HG03025 (cell line): ENCODE measurements around the gene A4GNT.
"Not testable (repeated sequence)": the region's sequence is repeated elsewhere in the genome, so short reads cannot be mapped to it uniquely, and the experiment has no call there.

Experiments
- ATAC-seq: cut with Tn5 transposase; IDR thresholded peaks from one replicate; pipeline ENCODE4 v1.9.1; 2021; ENCODE audit warnings: mild to moderate bottlenecking, moderate library complexity; ENCODE audit not compliant: unreplicated experiment, low FRiP score

A4GNT gene

DNA sequence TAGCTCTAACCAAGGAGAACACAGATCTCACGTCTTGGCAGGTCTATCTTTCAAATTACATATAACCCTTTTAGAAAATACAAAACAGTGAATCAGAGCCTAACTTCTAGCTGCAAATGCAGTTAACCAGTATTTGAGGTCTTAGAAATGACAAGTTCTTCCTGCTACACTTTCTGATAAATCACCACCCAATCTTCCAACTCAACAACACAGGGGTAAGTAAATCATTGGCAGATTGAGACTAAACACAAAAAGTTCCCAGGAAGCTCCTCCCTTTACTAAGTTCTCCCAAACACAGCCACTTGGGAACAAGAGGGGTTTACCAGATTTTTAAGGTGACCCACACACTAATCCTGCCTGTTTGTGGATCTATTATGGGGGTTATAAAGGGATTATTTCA lies at the start of gene A4GNT:
TSS of gene A4GNT (minus strand) at position 152 of the 400 bp plus-strand sequence. CDS start 1,134 bp downstream, outside the sequence.
- ATAC-seq: no peak

DNA sequence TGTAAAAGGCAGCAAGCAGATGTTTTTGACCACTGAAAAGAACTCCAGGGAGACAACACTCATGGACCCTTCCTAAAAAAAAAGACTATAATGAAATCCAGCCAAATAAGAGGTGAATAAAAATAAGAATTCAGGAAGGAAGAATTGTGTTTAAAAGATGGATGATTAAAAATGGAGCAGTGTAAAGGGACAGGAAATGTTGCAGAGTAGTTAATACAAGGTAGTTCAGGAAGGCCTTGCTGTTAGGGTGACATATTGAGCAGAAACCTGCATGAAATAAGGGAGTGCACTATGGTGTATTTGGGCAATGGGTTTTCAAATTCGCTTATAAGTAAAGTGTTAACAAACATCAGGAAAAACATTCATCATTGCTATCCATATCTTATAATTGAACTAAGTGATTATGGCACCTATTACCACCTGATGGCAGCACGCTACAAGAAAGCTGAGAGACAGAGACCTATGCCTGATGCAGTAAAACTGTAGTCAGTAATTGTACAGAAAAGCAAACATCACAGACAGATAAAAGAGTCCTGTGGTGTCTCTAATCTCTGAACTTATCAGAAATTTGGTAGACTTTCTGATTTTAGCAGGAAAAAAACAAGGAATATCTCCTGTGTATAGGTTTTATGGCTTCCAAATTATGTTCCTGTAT lies 48.3 kb upstream of the A4GNT start:
- ATAC-seq: no peak

DNA sequence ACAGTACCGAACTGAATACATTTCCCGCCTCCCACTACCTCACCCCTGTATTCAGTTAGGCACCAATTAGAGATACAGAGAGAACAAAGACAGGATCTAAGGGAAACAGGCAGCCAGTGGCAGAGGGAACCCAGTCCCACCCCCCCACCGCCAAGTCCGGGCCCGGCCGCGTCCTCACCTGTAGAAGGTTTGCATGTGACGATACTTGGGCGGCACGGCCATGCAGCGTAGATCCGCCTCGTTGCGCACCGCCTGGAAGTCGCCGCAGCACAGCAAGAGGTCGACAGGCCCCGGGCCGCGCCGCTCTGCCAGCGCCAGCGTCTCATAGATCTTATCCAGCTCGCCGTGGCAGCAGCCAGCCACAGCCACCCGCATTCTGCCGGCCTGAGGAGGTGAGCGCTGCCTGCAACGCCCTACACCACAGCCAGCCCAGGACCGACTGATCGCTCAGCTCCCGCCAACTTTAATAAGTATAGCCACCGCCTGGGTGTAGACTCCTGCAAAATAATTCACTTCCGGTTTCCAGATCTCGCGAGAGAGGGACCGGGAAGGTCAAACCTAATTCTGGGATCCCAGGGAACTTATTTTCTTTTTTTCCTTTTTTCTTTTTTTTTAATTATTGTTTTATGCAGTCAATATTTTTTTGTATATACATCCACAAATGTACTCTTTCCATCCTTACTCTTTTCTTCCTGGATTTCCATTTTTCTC lies 42.4 kb upstream of the A4GNT start, which contains the start of gene DBR1:
TSS of gene DBR1 (minus strand) at position 501 of the 711 bp plus-strand sequence. CDS start at position 375, 126 bp downstream.
- peak; percentile 91 for ATAC-seq

DNA sequence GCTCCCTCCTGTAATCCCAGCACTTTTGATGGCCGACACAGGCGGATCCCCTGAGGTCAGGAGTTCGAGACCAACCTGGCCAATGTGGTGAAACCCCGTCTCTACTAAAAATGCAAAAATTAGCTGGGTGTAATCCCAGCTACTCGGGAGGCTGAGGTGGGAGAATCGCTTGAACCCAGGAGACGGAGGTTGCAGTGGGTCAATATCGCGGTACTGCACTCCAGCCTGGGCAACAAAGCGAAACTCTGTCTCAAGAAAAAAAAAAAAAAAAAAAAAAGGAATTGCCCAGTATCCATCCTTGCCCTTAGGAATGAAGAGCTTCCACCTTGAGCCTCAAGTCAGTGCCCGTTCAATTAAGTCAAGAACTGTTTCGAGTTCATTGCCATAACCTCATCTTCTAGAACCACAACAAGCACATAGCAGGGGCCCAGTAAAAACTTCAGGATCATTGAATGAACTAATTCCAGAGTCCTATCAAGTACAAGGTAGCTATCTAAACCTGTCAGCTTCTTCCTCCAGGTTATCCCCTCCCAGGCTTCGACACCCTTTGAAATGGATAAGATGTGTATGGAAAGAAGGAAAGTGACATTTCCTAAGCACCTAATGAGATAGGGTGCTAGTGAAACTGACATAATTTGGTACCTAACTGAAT lies 41.7 kb upstream of the A4GNT start:
- no peak for ATAC-seq

DNA sequence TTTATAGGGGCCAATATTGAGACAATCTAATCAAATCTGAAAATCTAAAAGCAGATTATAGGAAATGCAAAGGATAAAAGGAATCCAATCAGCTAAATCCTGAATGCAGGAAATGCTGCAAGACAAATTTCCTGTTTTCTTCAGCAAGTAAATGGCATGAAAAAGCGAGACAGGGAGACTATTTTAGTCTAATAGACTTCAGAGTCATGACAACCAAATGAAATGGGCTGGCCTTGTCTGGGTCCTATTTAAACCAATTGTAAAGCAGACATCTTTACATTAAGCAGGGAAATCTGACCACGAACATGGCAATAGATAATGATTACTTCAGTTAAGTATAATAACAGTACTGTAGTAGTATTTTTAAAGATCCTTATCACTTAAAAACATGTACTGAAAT lies 40.4 kb upstream of the A4GNT start:
- ATAC-seq: no peak

DNA sequence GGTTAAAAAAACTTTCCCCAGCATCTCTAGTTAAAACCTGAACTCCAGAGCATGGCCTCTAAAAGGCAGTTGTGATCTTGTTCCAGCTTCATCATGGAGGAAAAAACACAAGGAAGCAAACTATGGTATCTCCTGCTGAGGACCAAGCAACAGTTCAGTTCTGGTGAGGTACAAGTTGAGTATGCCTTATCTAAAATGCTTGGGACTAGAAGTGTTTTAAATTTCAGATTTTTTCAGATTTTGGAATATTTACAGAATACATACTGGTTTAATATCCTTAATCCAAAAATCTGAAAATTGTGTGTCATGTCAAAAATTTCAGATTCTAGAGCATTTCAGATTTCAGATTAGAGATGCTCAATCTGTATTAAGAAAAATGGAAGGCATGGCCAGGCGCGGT lies 32.9 kb upstream of the A4GNT start:
- no peak for ATAC-seq

DNA sequence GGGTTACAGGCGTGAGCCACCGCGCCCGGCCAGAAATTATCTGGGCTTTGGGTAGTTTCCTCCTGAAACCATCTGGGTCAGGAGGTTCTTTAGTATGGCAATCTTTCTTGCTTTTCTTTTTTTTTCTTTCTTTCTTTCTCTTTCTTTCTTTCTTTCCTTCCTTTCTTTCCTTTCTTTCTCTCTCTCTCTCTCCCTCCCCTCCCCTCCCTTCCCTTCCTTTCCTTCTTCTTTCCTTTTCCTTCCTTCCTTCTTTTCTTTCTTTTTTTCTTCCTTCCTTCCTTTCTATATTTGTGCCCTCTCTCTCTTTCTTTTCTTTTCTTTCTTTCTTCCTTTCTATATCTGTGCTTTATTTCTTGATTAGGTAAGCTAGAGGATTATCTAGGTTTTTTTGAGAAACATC lies 25.6 kb upstream of the A4GNT start:
- no peak for ATAC-seq

DNA sequence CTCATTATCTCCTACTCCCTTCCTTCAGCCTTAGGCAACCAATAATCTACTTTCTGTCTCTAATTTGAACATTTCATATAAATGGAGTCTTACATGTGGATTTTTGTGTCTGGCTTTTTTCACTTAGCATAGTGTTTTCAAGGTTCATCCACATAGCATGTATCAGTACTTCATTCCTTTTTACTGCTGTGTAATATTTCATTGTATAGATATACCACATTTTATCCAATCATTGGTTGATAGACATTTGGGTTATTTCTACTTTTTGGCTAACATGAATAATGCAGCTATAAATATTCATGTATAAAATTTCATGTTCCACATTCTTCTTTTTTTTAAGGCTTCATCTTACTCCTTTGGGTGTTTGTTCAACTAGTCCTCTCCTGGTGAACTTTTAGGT lies 22.3 kb upstream of the A4GNT start:
- no peak for ATAC-seq

DNA sequence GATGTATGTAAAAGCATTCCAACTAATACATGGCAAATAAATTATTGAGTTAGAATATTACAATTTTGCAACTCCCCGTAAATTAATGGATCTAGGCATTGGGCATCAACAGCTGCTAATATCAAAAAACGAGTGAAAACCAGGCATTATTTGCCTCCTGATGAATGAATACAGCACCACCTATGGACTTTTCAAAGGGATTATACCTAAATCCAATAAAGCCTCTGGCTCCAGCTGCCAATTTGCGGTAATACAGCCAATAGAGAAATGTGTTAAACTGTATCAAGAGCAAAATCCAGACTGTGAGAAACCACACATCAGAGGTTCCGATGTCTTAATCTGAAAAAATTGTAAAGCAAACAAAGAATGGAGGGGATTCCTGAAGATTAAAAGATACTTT lies 16.3 kb upstream of the A4GNT start:
- no peak for ATAC-seq

DNA sequence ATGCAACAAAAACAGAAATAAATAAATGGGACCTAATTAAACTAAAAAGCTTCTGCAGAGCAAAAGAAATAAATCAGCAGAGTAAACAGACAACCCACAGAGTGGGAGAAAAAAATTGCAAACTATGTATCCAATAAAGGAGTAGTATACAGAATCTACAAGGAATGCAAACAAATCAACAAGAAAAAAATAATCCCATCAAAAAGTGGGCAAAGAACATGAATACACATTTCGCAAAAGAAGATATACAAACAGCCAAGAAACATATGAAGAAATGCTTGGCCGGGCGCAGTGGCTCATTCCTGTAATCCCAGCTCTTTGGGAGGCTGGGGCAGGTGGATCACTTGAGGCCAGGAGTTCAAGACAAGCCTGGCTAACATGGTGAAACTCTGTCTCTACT lies 10.0 kb upstream of the A4GNT start:
- ATAC-seq: not testable (repeated sequence)

DNA sequence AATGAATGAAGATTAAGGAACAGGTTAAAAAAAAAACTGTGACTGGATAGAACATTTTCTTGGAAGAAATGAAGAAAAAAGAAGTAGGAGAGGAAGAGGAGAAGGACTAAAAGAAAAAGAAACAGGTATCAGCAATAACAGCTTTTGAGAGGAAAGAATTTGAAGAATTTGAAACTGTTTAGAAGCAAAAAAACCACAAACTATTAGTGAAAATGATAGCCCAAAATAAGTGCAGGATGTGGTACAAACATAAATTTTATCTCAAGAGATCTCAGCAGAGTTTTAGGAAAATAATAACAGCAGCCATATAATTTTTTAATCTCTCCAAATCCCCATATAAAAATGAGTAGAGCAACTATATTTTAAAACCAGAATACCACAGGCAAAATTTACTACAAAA lies 8.8 kb upstream of the A4GNT start:
- ATAC-seq: no peak

DNA sequence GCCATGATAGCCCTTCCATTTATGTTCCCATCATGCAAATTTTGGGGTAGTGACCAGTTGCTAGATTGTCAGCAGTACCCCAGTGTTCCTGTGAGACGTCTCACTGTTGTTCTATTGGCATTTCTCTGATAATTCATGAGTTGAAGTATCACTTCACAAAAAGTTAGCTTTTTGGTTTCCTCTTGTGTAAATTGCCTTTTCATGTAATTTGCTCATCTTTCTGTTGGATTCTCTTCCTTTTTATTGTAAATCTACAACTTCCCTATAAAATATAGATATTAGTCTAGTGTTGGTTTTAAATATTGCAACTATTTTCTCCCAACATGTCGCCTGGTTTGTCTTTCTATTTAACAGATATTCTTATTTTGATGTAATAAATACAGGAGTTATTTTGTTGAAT lies 7.5 kb upstream of the A4GNT start:
- ATAC-seq: no peak

DNA sequence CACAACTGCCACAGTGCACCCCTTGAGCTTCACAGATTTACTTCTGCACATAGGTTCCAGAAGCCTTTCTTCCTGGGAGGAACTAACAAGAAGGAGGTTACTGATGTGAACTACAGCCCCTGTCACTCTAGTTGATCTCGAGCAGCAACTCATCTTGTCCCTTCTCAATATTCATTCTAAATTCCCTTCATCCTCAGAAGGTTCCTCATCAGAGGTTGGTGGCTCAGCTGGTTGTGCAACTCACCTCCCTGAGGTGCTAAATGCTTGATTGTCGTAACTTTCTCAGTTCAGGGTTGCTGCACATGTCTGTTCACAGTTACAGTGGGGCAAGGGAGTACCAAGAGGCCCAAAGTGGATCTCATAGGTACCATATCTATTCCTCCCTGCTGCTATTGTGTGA lies 5.7 kb upstream of the A4GNT start:
- no peak for ATAC-seq

DNA sequence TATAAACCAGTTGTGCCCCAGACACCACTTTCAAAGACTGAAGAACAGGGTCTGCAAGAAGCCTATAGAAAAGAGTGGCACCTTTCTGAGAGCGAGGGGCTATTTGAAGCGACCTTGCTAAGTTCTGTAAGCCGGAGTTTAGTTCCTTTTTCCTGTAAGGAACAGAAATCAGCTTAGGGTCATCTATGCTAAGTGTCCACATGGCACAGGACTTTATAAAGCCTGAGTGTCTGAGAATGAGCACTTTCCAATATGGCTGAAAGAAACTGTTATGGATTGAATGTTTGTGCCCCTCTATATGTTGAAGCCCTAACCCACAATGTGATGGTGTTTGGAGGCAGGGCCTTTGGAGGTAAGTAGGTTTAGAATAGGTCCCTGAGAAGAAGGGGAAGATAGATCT lies 4.0 kb upstream of the A4GNT start:
- ATAC-seq: no peak

DNA sequence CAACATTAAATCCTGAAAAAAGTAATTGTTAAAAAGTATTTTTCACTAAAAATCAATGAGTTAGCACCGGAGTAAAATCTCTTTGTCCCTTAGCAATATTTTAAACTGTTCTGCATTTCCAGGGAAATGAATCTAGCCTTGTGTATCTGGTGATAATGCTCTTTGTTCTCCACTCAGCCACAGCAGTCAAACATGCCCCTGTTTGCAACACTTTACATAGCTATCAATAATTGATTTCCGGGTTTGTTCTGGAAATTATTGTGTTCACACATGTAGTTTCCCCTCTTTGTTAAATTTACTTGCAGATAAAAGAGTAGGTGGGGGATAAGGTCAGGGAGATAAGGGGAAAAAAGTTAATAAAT lies 3.6 kb upstream of the A4GNT start:
- no peak for ATAC-seq

DNA sequence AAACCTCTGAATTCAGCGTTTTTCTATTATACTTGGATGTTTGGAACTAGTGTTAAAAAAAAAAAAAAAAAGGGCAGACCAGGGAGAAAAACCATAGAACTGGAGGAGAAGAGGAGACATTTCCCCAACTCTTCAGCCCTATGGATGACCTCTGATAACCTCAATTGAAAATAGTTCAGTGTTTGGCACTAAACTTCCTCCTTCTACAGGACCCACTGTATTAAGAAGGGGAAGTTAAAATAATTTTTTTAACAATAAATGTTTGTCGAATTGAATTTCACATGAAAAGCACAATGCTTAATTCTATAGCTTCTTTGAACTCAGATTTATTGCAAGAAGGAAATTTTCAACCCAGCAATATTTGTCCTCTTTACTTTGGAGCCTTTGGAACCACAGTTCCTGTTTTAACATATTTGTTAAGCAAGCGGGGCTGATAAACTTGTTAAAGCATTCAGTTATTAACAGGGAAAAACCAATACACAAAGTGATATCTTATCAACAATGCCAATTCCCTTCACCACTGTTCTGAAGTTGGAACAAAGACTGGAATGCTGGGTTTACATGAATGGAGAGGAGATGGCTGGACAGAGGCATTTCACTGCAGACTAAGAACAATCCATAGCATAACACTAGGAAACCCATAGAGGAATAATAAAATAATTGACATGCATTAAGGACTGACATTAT lies 3.1 kb upstream of the A4GNT start:
- no peak for ATAC-seq

DNA sequence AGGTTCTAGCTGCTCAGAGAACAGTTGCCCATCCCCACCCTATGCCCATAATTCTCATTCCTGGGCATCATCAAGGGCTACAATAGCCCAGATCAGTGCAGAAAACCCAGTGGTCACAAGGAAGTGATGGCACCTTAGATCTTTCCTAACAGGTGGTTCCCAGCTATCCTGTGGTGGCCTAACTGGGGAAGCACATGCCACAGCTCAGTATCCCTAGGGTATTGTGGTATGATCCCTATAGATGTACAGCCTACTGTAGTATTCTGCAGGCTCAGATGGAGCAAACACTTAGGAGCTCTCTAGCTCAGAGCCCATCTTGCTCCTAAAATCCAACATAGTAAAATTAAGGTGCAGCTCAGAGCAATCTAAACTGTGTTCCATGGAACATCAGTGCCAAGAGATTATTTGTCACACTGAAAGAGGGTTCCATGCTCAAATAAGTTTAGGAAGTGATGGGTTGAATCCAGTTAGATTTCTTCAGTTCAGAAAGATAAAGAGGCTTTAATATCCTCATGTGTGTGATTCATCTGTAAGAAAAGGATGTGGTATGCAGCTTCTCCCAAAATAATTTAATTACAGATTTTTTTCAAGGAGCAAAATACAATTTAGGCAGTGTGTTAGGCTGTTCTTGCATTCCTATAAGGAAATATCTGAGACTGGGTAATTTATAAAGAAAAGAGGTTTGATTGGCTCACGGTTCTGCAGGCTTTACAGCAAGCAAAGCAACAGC lies 4.4 kb downstream of the A4GNT start:
- ATAC-seq: no peak

DNA sequence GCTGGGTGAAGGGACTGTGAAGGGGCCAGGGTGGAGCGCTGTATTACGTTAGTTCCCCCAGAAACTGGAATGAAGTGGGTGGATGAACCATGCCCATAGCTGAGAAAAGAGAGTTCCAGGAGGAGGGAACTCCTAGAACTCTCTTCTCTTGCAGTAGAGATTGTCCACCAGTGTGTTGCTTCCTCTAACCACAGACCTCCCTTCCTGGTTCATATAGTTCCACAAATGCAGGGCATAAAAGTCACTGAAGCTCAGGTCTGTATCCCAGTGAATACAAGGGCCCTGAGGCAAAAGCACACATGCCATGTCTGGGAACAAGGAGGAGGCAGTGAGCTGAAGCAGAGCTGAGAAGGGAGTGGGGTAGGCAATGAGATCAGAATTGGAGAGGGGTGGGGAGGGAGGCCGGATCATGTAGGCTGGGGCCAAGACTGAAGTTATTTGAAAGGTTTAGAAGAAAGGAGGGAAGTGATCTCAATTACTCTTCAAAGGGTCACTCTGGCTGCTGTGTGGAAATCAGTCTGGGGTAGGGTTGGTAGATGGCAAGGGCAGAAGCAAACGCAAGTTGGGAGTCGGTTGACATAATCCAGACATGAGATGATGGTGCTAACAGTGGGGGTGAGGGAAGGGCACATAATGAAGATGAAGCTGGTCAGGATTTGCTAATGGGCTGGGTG lies 6.5 kb downstream of the A4GNT start:
- no peak for ATAC-seq

DNA sequence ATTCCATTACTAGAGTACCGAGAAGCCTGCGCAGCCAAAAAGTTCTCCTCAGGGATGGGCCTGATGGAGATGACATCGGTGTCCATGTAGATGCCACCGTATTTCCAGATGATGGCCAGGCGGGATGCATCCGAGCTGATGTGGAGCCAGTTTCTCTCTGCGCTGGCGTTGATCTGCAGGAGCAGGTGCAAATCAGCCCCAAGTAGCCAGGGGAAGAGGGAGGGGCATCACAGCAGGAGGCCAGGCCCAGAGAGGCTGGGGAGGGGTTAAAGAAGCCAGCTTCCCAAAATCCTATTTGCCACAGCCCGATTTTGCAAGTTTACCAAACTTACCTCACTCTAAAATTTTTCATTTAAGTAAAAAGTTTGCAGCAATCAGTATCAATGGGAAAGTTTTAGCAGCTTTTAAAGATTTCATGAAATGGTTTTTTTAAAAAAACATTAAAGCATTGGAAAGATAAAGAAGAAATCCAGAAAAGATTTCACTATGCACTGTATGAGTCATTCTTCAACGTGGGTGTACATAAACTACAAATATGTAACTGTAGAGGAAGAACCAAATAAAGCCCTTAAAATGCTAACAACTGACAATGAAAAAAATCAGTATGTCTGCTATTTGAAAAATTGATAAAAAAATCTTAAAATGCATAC lies 7.4 kb downstream of the A4GNT start:
- ATAC-seq: no peak

DNA sequence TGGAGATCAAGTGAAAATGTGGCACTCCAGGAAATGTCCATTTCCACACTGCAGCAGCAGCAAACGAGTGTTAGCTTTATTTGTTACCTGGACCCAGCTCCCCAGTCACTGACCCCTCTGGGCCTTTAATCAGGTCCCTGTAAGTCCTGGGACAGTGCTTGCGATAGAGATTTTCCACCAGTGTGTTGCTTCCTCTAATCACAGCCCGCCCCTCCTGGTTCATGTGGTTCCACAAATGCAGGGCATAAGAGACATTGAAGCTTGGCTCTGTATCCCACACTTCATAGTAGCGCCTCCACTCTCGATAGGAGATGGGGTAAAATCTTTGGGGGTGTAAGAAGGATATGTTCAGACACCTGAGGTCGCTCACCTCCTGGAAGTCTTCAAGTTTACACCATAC lies 8.0 kb downstream of the A4GNT start:
- no peak for ATAC-seq
